Colonic mucosa (tissue), 4 donors: Measurements from ENCODE around the gene CCDC190. TPM values are rescaled to one million over a fixed set of nuclear protein-coding genes. Genes with fewer than 3 reads are reported as not detected.
A peak's percentile ranks its signal among the peaks of the same experiment; 100 is the strongest.
"Not testable (repeated sequence)": the region's sequence is repeated elsewhere in the genome, so short reads cannot be mapped to it uniquely, and the experiment has no call there.

ENCODE experiments used
- DNase-seq: peaks from one replicate; pipeline ENCODE4 v3.0.0-alpha.2; 2020
- H3K27ac ChIP-seq: fragments of 200-600 bp; one replicate; pipeline ENCODE4 v1.8.0; 2021
- H3K27me3 ChIP-seq: fragments of 200-600 bp; one replicate; pipeline ENCODE4 v1.8.0; 2021
- H3K36me3 ChIP-seq: fragments of 200-600 bp; one replicate; pipeline ENCODE4 v1.8.0; 2021
- H3K4me1 ChIP-seq: fragments of 200-600 bp; one replicate; pipeline ENCODE4 v1.8.0; 2021; ENCODE audit warnings: mild to moderate bottlenecking
- H3K4me3 ChIP-seq: fragments of 200-600 bp; one replicate; pipeline ENCODE4 v1.8.0; 2021
- H3K9ac ChIP-seq, 2 donors: one replicate each; pipeline ENCODE4 v1.7.0; 2013; ENCODE audit warnings: control low read depth in 2 of 2, low read depth in 2 of 2, low read length in 2 of 2
- H3K9me3 ChIP-seq: fragments of 200-600 bp; one replicate; pipeline ENCODE4 v1.8.0; 2021
- intact Hi-C: fragments of 100-400 bp; cut with DNase I; formaldehyde crosslinking; loops from one replicate; pipeline ENCODE4 v1.14.1; 2022
- total RNA-seq, 2 donors: library from RNA; stranded (reverse); fragmentation: NEBNext Ultra II Directional in 1 of 2; extraction: Animal tissue kit (Norgen Biotek cat#: 25700) in 1 of 2; gene quantifications; one replicate each; pipeline ENCODE4 v1.2.1, GENCODE V29; 2021
- TF ChIP-seq, protein P1 (sequence below): fragments of 200-600 bp; IDR thresholded peaks from one replicate; pipeline ENCODE4 v1.8.0; 2022; ENCODE audit warnings: antibody characterized with exemption, mild to moderate bottlenecking
- donor health status: healthy.
- donor health status: DM: no; HTN: no; CAD: no.
- donor health status: DM: no; HTN: no; CAD: no.

CCDC190 gene
- total RNA-seq, 2 donors from 2014 or later, result not detected

DNA sequence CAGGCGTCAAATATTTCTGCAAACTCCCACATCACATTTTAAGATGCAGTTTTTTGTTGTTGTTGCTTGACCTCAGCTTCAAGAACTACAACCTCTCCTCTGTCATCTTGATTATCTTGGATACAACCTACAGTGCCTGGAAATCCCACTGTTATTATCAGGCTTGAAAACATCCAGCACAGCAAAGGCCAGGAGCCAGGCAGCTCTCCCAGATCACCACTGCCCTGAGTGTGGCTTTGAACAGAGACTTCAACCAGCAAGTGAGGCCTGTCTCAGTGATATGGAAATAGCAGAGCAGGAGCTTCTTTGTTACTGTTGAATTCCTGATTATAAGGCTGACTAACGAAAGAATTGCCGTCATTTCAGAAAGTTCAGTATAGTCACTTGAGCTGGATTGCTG is 28.5 kb downstream of the CCDC190 start:
- TF ChIP-seq, protein P1, sequence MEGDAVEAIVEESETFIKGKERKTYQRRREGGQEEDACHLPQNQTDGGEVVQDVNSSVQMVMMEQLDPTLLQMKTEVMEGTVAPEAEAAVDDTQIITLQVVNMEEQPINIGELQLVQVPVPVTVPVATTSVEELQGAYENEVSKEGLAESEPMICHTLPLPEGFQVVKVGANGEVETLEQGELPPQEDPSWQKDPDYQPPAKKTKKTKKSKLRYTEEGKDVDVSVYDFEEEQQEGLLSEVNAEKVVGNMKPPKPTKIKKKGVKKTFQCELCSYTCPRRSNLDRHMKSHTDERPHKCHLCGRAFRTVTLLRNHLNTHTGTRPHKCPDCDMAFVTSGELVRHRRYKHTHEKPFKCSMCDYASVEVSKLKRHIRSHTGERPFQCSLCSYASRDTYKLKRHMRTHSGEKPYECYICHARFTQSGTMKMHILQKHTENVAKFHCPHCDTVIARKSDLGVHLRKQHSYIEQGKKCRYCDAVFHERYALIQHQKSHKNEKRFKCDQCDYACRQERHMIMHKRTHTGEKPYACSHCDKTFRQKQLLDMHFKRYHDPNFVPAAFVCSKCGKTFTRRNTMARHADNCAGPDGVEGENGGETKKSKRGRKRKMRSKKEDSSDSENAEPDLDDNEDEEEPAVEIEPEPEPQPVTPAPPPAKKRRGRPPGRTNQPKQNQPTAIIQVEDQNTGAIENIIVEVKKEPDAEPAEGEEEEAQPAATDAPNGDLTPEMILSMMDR, result no peak
- DNase-seq, result no peak
- no peaks in the 10 kb centered on the region for H3K9me3 ChIP-seq
- intact Hi-C loops, result no loop called here
- H3K4me1 ChIP-seq, result no peaks in the 10 kb centered on the region
- H3K27ac ChIP-seq, result no peak overlapping the region
- no peaks in the 10 kb centered on the region for H3K36me3 ChIP-seq
- no peaks in the 10 kb centered on the region for H3K27me3 ChIP-seq
- H3K9ac ChIP-seq, result no peak overlapping the region
- no peak overlapping the region for H3K4me3 ChIP-seq

DNA sequence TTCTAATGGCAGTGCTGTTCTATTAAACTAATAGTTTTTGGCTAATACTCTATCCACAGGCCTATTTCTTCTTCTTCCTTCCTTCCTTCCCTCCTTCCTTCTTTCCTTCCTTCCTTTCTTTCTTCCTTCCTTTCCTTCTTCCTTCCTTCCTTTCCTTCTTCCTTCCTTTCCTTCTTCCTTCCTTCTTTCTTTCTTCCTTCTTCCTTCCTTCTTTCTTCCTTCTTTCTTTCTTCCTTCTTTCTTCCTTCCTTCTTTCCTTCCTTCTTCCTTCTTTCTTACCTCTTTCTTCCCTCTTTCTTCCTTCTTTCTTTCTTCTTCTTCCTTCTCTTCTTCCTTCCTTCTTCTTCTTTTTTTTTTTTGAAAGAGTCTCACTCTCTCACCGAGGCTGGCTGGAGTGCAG is 31.7 kb downstream of the CCDC190 start:
- no peak overlapping the region for H3K9ac ChIP-seq
- no peaks in the 10 kb centered on the region for H3K27me3 ChIP-seq
- H3K4me3 ChIP-seq, result no peak overlapping the region
- no peaks in the 10 kb centered on the region for H3K36me3 ChIP-seq
- H3K27ac ChIP-seq, result no peak overlapping the region
- no peaks in the 10 kb centered on the region for H3K4me1 ChIP-seq
- intact Hi-C loops, result no loop called here
- TF ChIP-seq, protein P1, result no peak
- H3K9me3 ChIP-seq, result no peaks in the 10 kb centered on the region
- no peak for DNase-seq

DNA sequence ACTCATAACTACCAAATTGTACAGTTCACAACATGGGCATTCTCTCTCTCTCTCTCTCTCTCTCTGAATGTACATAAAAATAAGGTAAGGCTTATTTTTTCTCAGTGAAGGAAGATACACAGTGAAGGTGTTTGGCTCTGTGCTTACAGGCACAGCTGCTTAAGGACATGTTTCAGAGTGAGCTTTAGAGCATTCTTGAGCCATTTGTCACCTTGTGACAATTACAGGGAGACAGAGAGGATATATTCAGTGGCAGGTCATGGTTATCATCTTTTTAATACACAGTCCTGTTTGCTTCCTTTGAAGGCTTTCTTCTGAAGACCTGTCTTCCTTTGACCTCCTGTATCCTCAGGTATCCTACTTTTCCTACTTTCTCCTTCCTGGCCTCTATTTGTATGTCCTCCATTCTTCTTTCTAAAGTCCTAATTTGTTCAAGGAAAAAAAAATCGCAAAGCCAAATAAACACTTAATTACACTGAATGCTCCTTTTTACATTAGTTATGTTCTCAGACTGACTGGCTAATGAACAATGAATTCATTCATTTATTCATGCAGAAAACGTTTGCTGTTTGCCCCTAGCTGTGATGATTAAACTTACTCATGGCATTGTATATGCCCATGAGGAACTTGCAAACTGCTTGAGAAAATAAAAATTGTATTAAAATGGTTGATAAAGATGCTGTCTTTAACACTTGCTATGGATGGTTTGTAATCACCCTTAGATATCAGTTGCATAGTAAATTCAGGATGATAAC is 37.0 kb downstream of the CCDC190 start:
- Histone ChIP-seq H3K36me3 (no peaks in the 10 kb centered on the region), H3K27ac (no peak overlapping the region), H3K9me3 (no peaks in the 10 kb centered on the region), H3K4me3 (no peak overlapping the region), H3K9ac (no peak overlapping the region), H3K4me1 (peaks cover 4% of the 10 kb centered on the region), H3K27me3 (peaks cover 8% of the 10 kb centered on the region)
- no peak for DNase-seq
- intact Hi-C loops, result no loop called here
- TF ChIP-seq, protein P1, result no peak

DNA sequence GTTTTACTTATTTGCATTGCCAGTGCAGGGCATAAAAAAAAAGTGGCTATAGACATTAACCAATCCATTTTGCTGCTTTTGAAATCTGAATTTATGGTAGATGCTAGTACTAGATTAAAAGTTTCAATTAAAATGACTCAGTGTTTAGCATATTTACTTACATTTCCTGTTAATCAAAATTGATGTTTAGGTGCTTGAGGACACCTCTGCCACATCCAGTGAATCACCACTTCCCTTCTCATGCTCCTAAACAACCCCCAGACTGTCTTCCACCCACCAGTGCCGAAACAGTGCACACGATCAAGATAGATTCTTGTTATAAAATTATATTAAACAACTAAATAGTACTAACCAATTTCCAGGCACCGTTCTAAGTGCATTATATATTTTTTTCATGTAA is 37.7 kb downstream of the CCDC190 start:
- TF ChIP-seq, protein P1, result no peak
- H3K4me1 ChIP-seq, result peaks cover 4% of the 10 kb centered on the region
- H3K9ac ChIP-seq, result no peak overlapping the region
- DNase-seq, result no peak
- no peak overlapping the region for H3K27ac ChIP-seq
- peaks cover 8% of the 10 kb centered on the region for H3K27me3 ChIP-seq
- H3K4me3 ChIP-seq, result no peak overlapping the region
- intact Hi-C loops, result no loop called here
- no peaks in the 10 kb centered on the region for H3K9me3 ChIP-seq
- no peaks in the 10 kb centered on the region for H3K36me3 ChIP-seq

DNA sequence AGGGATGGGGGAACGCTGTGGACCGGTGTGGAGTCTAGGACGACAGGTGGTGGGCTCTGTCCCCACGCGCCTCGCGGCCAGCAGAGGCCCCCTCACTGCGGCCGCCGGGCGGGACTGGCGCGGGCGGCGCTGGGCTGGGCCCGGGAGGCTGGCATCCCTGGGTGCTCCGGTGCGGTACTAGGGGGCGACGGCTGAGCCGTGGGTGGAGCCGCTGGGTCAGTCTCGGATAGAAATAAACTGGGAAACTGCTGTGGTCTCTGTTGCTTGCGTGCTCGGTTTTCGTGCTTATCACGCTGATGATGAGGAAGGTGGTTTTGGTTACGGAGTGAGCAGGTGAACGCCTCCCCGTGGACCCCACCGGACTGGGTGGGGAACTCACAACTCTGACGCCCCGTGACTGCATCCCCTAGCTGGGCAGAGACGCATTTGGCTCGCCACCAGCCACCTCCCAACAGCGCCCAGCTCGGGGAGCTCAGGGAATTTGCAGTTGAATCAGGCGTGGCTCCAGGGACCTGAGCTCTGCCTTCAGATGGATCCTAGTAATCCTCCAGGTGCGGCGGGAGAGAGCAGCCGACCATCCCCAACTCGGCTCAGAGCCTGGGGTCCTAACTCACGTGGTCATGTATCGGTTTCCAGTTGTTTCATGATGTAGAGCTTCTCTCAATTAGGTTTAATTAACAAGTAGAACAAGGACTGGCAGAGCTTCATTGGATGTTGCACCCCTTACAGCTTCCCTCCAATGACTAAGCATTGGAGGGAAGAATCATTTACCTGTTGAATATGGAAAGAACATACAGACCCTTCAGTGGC is 38.4 kb downstream of the CCDC190 start:
- Histone ChIP-seq H3K36me3 (no peaks in the 10 kb centered on the region), H3K4me1 (peaks cover 4% of the 10 kb centered on the region), H3K27me3 (peaks cover 8% of the 10 kb centered on the region), H3K9me3 (no peaks in the 10 kb centered on the region), H3K9ac (no peak overlapping the region), H3K4me3 (peak overlapping the region; percentile 17), H3K27ac (no peak overlapping the region)
- TF ChIP-seq, protein P1, result no peak
- intact Hi-C loops, result no loop called here
- DNase-seq, result no peak

DNA sequence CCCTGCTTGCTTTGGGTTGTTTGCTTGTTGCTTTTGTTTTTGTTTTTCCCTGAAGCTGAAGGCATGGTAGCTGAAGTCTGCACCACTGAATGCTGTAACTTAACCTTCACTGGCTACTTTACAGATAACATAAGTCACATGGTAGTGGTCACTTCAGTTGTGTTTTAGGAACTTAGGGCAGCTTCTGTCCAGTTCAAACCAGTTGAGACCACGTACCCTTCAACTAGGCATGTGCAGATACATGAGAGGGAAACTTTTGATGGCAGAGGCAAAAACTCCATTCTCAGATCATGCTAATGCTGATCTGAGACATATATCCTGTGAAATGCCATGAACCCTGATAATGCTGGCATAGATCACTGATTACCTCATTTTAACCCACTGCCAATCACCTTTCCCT is 42.3 kb downstream of the CCDC190 start:
- H3K4me3 ChIP-seq, H3K27ac ChIP-seq, H3K9ac ChIP-seq, H3K36me3 ChIP-seq, DNase-seq, intact Hi-C loops, H3K9me3 ChIP-seq, H3K27me3 ChIP-seq, H3K4me1 ChIP-seq: not testable (repeated sequence)

DNA sequence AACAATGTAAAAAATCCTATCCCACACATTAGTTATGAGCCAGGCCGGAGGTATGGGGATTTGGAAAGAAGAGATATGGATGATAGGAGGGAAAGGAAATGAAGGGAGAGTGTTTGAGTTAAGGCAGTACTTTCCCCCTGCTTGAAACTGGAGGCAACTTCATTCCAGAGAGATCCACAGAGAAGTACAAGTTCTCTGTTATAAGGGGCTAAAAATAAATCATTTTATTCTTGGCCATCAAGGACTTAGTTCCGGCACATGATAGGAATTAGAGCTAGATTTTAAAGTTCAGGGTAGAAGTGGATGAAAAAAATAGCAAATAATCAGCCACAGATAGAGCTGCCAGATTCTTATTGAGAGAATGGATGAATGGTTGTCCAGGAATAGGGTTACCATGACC is 42.8 kb downstream of the CCDC190 start:
- H3K4me3 ChIP-seq, H3K27ac ChIP-seq, H3K27me3 ChIP-seq, H3K9me3 ChIP-seq, intact Hi-C loops, DNase-seq, H3K36me3 ChIP-seq, H3K9ac ChIP-seq, H3K4me1 ChIP-seq: not testable (repeated sequence)

DNA sequence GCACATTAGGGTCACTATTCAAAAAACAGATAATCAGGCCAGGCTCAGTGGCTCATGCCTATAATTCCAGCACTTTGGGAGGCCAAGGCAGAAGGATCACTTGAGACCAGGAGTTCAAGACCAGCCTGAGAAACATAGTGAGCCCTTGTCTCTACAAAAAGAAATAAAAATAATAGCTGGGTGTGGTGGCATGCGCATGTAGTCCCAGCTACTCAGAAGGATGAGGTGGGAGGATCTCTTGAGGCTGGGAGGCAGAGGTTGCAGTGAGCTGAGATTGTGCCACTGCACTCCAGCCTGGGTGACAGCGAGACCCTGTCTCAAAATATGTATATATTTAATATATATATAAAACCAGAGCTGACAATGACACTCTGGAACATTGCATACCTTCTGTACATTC is 48.6 kb downstream of the CCDC190 start:
- H3K27ac ChIP-seq, intact Hi-C loops: not testable (repeated sequence)

More for the DNA sequence above, 48.6 kb downstream of the CCDC190 start:
- not testable (repeated sequence) for DNase-seq, H3K27me3 ChIP-seq, H3K36me3 ChIP-seq, H3K9me3 ChIP-seq, H3K4me3 ChIP-seq, H3K4me1 ChIP-seq, H3K9ac ChIP-seq
